Ishikawa (cell line): Measurements from ENCODE around the gene RRBP1.

Experiments used
- EP300 ChIP-seq: IDR thresholded peaks from 2 replicates; pipeline ENCODE4 v1.6.1; 2012; ENCODE audit warnings: borderline replicate concordance
- RAD21 ChIP-seq: IDR thresholded peaks from 2 replicates; pipeline ENCODE4 v1.6.1; 2012; ENCODE audit warnings: low read depth
- REST ChIP-seq: IDR thresholded peaks from 2 replicates; pipeline ENCODE4 v1.6.1; 2012; ENCODE audit warnings: low read depth, mild to moderate bottlenecking

- TF ChIP-seq RAD21 (no peak), EP300 (no peak), REST (no peak)
These were observed 1.9 kb downstream of the RRBP1 start for GRCh38 chr20:17679941-17680835.
